ENCODE data around the gene ZC3HAV1.

ZC3HAV1 gene

DNA sequence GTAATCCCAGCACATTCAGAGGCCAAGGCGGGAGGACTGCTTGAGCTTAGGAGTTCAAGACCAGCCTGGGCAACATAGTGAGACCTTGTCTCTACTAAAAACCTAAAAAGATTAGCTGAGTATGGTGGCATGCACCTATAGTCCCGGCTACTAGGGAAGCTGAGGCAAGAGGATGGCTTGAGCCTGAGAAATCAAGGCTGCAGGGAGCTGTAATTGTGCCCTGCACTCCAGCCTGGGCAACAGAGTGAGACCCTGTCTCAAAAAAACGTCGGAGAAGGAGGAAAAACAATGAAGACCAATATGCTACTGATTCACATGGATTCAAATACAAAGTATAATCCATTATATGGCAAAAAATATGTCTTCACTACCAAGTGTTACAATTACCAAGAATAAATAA lies 87.2 kb downstream of the ZC3HAV1 start:
- TF ChIP-seq, protein P1, sequence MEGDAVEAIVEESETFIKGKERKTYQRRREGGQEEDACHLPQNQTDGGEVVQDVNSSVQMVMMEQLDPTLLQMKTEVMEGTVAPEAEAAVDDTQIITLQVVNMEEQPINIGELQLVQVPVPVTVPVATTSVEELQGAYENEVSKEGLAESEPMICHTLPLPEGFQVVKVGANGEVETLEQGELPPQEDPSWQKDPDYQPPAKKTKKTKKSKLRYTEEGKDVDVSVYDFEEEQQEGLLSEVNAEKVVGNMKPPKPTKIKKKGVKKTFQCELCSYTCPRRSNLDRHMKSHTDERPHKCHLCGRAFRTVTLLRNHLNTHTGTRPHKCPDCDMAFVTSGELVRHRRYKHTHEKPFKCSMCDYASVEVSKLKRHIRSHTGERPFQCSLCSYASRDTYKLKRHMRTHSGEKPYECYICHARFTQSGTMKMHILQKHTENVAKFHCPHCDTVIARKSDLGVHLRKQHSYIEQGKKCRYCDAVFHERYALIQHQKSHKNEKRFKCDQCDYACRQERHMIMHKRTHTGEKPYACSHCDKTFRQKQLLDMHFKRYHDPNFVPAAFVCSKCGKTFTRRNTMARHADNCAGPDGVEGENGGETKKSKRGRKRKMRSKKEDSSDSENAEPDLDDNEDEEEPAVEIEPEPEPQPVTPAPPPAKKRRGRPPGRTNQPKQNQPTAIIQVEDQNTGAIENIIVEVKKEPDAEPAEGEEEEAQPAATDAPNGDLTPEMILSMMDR (IDR thresholded peaks at IDR 0.05) = no peak
- H3K4me3 ChIP-seq (ENCODE audit: low read depth in 1 of 2, low read length in 1 of 2) = no peak overlapping the region
- no peaks in the 10 kb centered on the region for H3K36me3 ChIP-seq
- no peaks in the 10 kb centered on the region for H3K27me3 ChIP-seq
- H3K4me1 ChIP-seq (ENCODE audit: control insufficient read depth in 1 of 2, insufficient read depth in 1 of 2, low read depth in 1 of 2, low read length in 1 of 2) = no peaks in the 10 kb centered on the region
- H3K27ac ChIP-seq = no peak overlapping the region
- H3K9me3 ChIP-seq = no peaks in the 10 kb centered on the region

DNA sequence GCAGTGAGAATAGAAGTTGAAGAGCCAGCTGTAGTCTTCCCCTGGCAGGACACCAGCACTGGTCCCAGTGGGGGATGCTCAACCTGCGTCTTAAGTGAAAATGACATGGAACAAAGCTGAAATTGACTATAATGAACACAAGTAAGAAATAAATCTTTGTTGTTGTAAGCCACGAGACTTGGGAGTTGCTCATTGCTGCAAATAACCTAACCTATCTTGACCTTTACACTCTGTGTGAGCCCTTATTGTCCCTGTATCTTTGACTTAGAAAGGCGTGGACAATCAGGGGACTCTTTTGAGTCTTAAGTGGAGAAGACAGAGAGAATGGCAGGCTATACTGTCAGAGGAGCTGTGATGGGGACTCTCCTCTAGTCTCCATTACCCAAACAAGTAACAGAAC lies 90.6 kb downstream of the ZC3HAV1 start:
- no peak overlapping the region for H3K4me3 ChIP-seq (ENCODE audit: low read depth in 1 of 2, low read length in 1 of 2)
- no peaks in the 10 kb centered on the region for H3K36me3 ChIP-seq
- H3K27ac ChIP-seq = no peak overlapping the region
- no peaks in the 10 kb centered on the region for H3K27me3 ChIP-seq
- no peaks in the 10 kb centered on the region for H3K4me1 ChIP-seq (ENCODE audit: control insufficient read depth in 1 of 2, insufficient read depth in 1 of 2, low read depth in 1 of 2, low read length in 1 of 2)
- TF ChIP-seq, protein P1 (IDR thresholded peaks at IDR 0.05) = no peak
- H3K9me3 ChIP-seq = no peaks in the 10 kb centered on the region

- H3K27me3 ChIP-seq = no peaks in the 10 kb centered on the region
These were observed 92.5 kb downstream of the ZC3HAV1 start for GRCh38 chr7:139016931-139017511.

DNA sequence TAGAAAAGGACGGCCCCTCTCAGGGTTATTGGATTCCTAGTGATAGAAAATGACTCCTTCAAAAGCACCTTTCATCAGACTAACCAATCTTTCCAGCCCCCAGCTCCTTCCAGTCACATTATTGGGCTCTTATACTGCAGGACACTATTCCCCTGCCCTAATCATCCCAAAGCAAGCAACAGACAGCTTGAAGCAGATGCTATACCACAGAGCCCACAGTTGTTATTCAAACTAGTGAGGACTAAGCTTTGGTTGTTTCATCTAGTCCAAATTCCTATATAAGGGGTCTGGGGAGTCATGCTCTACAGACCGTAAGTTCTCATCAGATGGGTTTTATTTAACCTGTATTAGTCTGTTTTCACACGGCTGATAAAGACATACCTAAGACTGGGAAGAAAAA lies 98.1 kb downstream of the ZC3HAV1 start:
- H3K4me3 ChIP-seq (ENCODE audit: low read depth in 1 of 2, low read length in 1 of 2) = no peak overlapping the region
- H3K27ac ChIP-seq = no peak overlapping the region
- H3K9me3 ChIP-seq = no peaks in the 10 kb centered on the region
- TF ChIP-seq, protein P1 (IDR thresholded peaks at IDR 0.05) = no peak
- H3K36me3 ChIP-seq = no peaks in the 10 kb centered on the region
- H3K4me1 ChIP-seq (ENCODE audit: control insufficient read depth in 1 of 2, insufficient read depth in 1 of 2, low read depth in 1 of 2, low read length in 1 of 2) = no peaks in the 10 kb centered on the region
- no peaks in the 10 kb centered on the region for H3K27me3 ChIP-seq

More at GRCh38 chr7:139016931-139017511, 92.5 kb downstream of the ZC3HAV1 start:
- Histone ChIP-seq H3K27ac (no peak overlapping the region), H3K36me3 (no peaks in the 10 kb centered on the region), H3K9me3 (no peaks in the 10 kb centered on the region), H3K4me3 (ENCODE audit: low read depth in 1 of 2, low read length in 1 of 2) (no peak overlapping the region), H3K4me1 (ENCODE audit: control insufficient read depth in 1 of 2, insufficient read depth in 1 of 2, low read depth in 1 of 2, low read length in 1 of 2) (no peaks in the 10 kb centered on the region)
- TF ChIP-seq, protein P1 (IDR thresholded peaks at IDR 0.05) = no peak

GRCh38 chr7:139004321-139005090 lies 105.0 kb downstream of the ZC3HAV1 start:
- Histone ChIP-seq H3K36me3 (no peaks in the 10 kb centered on the region), H3K27ac (no peak overlapping the region), H3K27me3 (no peaks in the 10 kb centered on the region), H3K9me3 (no peaks in the 10 kb centered on the region), H3K4me1 (ENCODE audit: control insufficient read depth in 1 of 2, insufficient read depth in 1 of 2, low read depth in 1 of 2, low read length in 1 of 2) (no peaks in the 10 kb centered on the region), H3K4me3 (ENCODE audit: low read depth in 1 of 2, low read length in 1 of 2) (no peak overlapping the region)
- TF ChIP-seq, protein P1 (IDR thresholded peaks at IDR 0.05) = no peak
